Activated CD4-positive, alpha-beta T cell treated with anti-CD3 and anti-CD28 coated beads, Interleukin-2, amount 10 ng/mL, durations not matched to agents 7 days and 5 days (primary cell): Measurements from ENCODE around the gene APOC4. TPM values are rescaled to one million over a fixed set of nuclear protein-coding genes. Genes with fewer than 3 reads are reported as not detected.
A peak's percentile ranks its signal among the peaks of the same experiment; 100 is the strongest.
"Not testable (repeated sequence)": the region's sequence is repeated elsewhere in the genome, so short reads cannot be mapped to it uniquely, and the experiment has no call there.

Experiments used
- CTCF ChIA-PET: fragments of 350-600 bp; sonication (Branson Sonifier 250); formaldehyde crosslinking; loops from one replicate; lab custom pipeline; 2021; ENCODE audit warnings: antibody characterized with exemption; lab: Charles Lee
- POLR2A ChIA-PET: fragments of 350-600 bp; sonication (Branson Sonifier 250); formaldehyde crosslinking; loops from one replicate; lab custom pipeline; 2021; ENCODE audit warnings: antibody characterized with exemption; lab: Charles Lee
- DNase-seq: peaks from one replicate; pipeline ENCODE4 v3.0.0-alpha.2; 2020
- H3K27ac Mint-ChIP-seq: one replicate; pipeline ENCODE4 v1.8.0; 2021; ENCODE audit warnings: mild to moderate bottlenecking, moderate library complexity, mixed read lengths
- H3K27me3 Mint-ChIP-seq: one replicate; pipeline ENCODE4 v1.8.0; 2021; ENCODE audit warnings: mixed read lengths
- H3K36me3 Mint-ChIP-seq: one replicate; pipeline ENCODE4 v1.8.0; 2021; ENCODE audit warnings: low read depth, mixed read lengths
- H3K4me1 Mint-ChIP-seq: one replicate; pipeline ENCODE4 v1.8.0; 2021; ENCODE audit warnings: mixed read lengths
- H3K4me3 Mint-ChIP-seq: one replicate; pipeline ENCODE4 v1.8.0; 2021; ENCODE audit warnings: mild to moderate bottlenecking, moderate library complexity, mixed read lengths
- H3K9me3 Mint-ChIP-seq: one replicate; pipeline ENCODE4 v1.8.0; 2021; ENCODE audit warnings: mixed read lengths
- total RNA-seq, 2 experiments: library from RNA; stranded (reverse); gene quantifications; one replicate each; pipeline ENCODE4 v1.2.3, GENCODE V29; 2021

The APOC4 gene
- total RNA-seq, 2 experiments from 2014 or later = not detected

DNA sequence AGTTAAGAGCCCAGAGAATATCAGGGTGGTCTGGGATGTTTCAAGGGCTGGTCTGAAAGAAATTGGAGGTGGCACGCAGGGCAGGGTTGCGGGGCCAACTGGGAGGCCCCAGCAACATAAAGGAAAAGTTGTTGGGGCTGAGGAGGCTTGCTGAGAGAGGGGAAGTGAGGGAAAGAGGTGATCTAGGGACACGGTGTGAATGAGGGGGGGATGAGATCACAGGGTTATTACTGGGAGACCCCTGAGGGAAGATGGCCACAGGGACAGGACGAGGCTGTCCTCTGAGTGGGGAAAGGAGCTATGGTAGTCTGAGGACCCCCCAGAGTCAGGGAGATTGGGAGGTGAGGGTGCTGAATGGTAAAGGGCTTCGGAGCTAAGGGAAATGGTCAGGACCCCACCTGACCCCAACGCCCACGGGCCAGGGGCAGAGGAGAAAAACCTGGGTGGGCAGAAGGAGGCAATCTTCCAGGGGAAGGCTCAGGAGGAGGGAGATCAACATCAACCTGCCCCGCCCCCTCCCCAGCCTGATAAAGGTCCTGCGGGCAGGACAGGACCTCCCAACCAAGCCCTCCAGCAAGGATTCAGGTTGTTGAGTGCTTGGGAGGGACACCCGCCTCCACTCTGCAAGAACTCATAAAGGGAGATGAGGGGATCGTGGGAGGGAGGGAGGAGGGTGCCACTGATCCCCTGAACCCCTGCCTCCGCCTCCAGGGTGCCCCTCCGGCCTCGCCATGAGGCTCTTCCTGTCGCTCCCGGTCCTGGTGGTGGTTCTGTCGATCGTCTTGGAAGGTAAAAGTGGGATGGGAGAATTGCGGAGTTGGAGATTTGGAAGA is 15.6 kb upstream of the APOC4 start:
- H3K27ac Mint-ChIP-seq, POLR2A ChIA-PET, DNase-seq, H3K27me3 Mint-ChIP-seq, H3K9me3 Mint-ChIP-seq, H3K4me1 Mint-ChIP-seq, H3K36me3 Mint-ChIP-seq, H3K4me3 Mint-ChIP-seq: not testable (repeated sequence)
- CTCF ChIA-PET = interaction anchor here (0.6 to 1.0 kb wide), 2 partner anchors 26 to 1002 kb away, joined by 3 to 4 read pairs; no protein-coding TSS in a partner anchor

- peaks cover 9% of the 10 kb centered on the region for H3K27me3 Mint-ChIP-seq
- H3K4me3 Mint-ChIP-seq = no peak overlapping the region
- CTCF ChIA-PET = interaction anchor here (0.7 kb wide), 1 partner anchor 70 kb away, joined by 3 read pairs; no protein-coding TSS in a partner anchor
- peaks cover 4% of the 10 kb centered on the region for H3K4me1 Mint-ChIP-seq
- no peak overlapping the region for H3K27ac Mint-ChIP-seq
- no peak for DNase-seq
- no peaks in the 10 kb centered on the region for H3K36me3 Mint-ChIP-seq
- POLR2A ChIA-PET = no interaction called here
- H3K9me3 Mint-ChIP-seq = no peaks in the 10 kb centered on the region
Measured at GRCh38 chr19:44927746-44928145, 14.3 kb upstream of the APOC4 start.

DNA sequence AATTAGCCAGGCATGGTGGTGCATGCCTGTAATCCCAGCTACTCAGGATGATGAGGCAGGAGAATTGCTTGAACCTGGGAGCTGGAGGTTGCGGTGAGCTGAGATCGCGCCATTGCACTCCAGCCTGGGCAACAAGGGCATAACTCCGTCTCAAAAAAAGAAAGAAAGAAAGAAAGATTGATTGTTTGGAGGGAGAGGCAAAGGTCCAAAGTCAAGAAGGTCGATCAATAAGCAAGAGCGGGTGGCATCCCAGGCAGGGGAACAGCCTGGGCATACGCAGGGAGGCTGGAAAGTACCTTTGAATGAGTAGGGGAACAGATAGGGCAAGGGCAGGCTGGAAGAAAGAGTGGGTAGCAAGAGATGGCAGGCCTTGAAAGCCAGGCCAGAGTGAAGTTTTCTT is 11.9 kb upstream of the APOC4 start:
- Mint-ChIP-seq H3K27ac (no peak overlapping the region), H3K4me1 (peaks cover 4% of the 10 kb centered on the region), H3K4me3 (no peak overlapping the region), H3K27me3 (peaks cover 8% of the 10 kb centered on the region), H3K36me3 (no peaks in the 10 kb centered on the region), H3K9me3 (no peaks in the 10 kb centered on the region)
- no peak for DNase-seq
- CTCF ChIA-PET = interaction anchor here (0.6 to 1.5 kb wide), 3 partner anchors 32 to 264 kb away, joined by 3 read pairs; partner anchors contain the start of gene TOMM40
- POLR2A ChIA-PET = no interaction called here

DNA sequence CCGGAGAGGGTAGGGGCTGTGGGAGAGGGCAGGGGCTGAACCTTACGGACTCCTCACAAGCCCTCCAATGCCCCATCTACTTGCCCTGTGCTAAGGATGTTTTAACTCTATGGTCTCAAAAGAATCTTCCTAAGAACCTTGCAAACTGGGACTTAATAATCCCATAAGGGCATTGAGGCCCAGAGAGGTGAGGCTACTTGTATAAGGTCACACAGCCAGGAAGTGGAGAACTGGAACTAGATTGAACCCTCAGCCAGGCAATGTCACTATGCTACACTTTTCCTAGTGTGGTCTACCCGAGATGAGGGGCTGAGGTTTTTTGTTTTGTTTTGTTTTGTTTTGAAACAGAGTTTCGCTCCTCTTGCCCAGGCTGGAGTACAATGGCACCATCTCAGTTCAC is 10.5 kb upstream of the APOC4 start:
- Mint-ChIP-seq H3K36me3 (no peaks in the 10 kb centered on the region), H3K4me1 (peaks cover 4% of the 10 kb centered on the region), H3K27me3 (no peaks in the 10 kb centered on the region), H3K4me3 (no peak overlapping the region), H3K9me3 (no peaks in the 10 kb centered on the region), H3K27ac (no peak overlapping the region)
- ChIA-PET CTCF (no interaction called here), POLR2A (no interaction called here)
- DNase-seq = no peak

- Mint-ChIP-seq H3K4me3 (no peak overlapping the region), H3K9me3 (no peaks in the 10 kb centered on the region), H3K4me1 (no peaks in the 10 kb centered on the region), H3K27me3 (no peaks in the 10 kb centered on the region), H3K36me3 (no peaks in the 10 kb centered on the region), H3K27ac (no peak overlapping the region)
- ChIA-PET CTCF (no interaction called here), POLR2A (no interaction called here)
- no peak for DNase-seq
Measured at GRCh38 chr19:44939668-44940067, 2.4 kb upstream of the APOC4 start.

DNA sequence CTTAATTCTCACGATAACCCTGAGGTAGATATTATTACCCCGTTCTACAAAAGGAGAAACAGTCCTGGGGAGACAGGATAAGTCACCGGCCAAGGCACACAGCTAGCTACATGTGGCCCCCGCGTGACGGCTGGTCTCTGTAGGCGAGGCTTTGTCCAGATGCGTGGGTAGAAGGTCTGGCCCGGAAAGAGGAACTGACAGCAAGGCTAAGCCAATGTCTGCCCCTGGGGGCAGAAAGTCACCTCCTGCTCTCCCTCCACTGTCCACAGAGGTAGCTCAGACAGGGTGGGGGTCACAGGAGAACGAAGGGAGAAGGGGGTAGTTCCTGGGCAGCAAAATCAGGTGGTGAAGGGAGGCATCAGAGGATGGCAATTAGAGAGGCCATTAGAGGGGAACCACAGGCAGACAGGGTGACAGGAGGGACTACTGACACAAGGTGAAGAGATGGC is 1.8 kb downstream of the APOC4 start:
- H3K4me1 Mint-ChIP-seq = no peaks in the 10 kb centered on the region
- DNase-seq = no peak
- CTCF ChIA-PET = interaction anchor here (0.6 kb wide), 1 partner anchor 9 kb away, joined by 3 read pairs; no protein-coding TSS in a partner anchor
- POLR2A ChIA-PET = no interaction called here
- H3K4me3 Mint-ChIP-seq = no peak overlapping the region
- H3K27me3 Mint-ChIP-seq = no peaks in the 10 kb centered on the region
- H3K27ac Mint-ChIP-seq = no peak overlapping the region
- H3K36me3 Mint-ChIP-seq = no peaks in the 10 kb centered on the region
- H3K9me3 Mint-ChIP-seq = no peaks in the 10 kb centered on the region

DNA sequence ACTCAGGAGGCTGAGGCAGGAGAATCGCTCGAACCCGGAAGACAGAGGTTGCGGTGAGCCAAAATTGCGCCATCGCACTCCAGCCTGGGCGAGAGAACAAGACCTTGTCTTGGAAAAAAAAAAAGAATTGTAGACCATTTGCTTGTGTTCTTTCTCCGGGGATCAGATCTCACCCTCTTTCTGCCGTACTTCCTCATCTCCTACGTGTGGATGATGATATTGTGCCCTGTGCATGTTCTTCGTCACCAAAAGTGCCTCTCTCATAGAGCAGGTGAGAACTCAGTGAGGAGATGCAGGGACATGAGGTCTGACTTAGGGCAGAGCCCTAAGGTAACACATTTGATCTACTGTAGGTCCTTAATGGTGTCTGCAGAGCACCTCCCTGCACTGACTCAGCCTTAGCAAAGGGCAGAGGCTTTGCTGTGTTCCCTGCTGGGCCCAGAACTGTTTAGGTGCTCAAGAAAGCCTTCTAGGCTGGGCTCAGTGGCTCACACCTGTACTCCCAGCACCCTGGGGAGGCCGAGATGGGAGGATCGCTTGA is 5.1 kb downstream of the APOC4 start:
- H3K4me1 Mint-ChIP-seq = no peaks in the 10 kb centered on the region
- CTCF ChIA-PET = no interaction called here
- DNase-seq = no peak
- no peak overlapping the region for H3K27ac Mint-ChIP-seq
- no peaks in the 10 kb centered on the region for H3K36me3 Mint-ChIP-seq
- H3K4me3 Mint-ChIP-seq = no peak overlapping the region
- H3K27me3 Mint-ChIP-seq = no peaks in the 10 kb centered on the region
- POLR2A ChIA-PET = no interaction called here
- no peaks in the 10 kb centered on the region for H3K9me3 Mint-ChIP-seq

- POLR2A ChIA-PET = no interaction called here
- no peak for DNase-seq
- H3K36me3 Mint-ChIP-seq = no peaks in the 10 kb centered on the region
- CTCF ChIA-PET = no interaction called here
- H3K9me3 Mint-ChIP-seq = no peaks in the 10 kb centered on the region
- no peak overlapping the region for H3K4me3 Mint-ChIP-seq
- H3K27me3 Mint-ChIP-seq = no peaks in the 10 kb centered on the region
- H3K4me1 Mint-ChIP-seq = no peaks in the 10 kb centered on the region
- H3K27ac Mint-ChIP-seq = no peak overlapping the region
Measured at GRCh38 chr19:44948237-44948636, 6.2 kb downstream of the APOC4 start.

- CTCF ChIA-PET = no interaction called here
Measured at GRCh38 chr19:44948763-44949374, 6.8 kb downstream of the APOC4 start.

GRCh38 chr19:44949550-44949949 is 7.5 kb downstream of the APOC4 start:
- no peak for DNase-seq
- Mint-ChIP-seq H3K27me3 (no peaks in the 10 kb centered on the region), H3K9me3 (no peaks in the 10 kb centered on the region), H3K36me3 (no peaks in the 10 kb centered on the region), H3K4me3 (no peak overlapping the region), H3K4me1 (peaks cover 6% of the 10 kb centered on the region), H3K27ac (no peak overlapping the region)
- CTCF ChIA-PET = no interaction called here
- POLR2A ChIA-PET = no interaction called here

More at GRCh38 chr19:44948763-44949374, 6.8 kb downstream of the APOC4 start:
- H3K9me3 Mint-ChIP-seq = no peaks in the 10 kb centered on the region
- no peaks in the 10 kb centered on the region for H3K27me3 Mint-ChIP-seq
- H3K36me3 Mint-ChIP-seq = no peaks in the 10 kb centered on the region
- H3K4me1 Mint-ChIP-seq = peaks cover 5% of the 10 kb centered on the region
- no peak for DNase-seq
- H3K4me3 Mint-ChIP-seq = no peak overlapping the region
- POLR2A ChIA-PET = no interaction called here
- no peak overlapping the region for H3K27ac Mint-ChIP-seq

- H3K4me3 Mint-ChIP-seq = no peak overlapping the region
- DNase-seq = peak; percentile 84
- no peaks in the 10 kb centered on the region for H3K27me3 Mint-ChIP-seq
- H3K4me1 Mint-ChIP-seq = peaks cover 15% of the 10 kb centered on the region
- no peak overlapping the region for H3K27ac Mint-ChIP-seq
- CTCF ChIA-PET = interaction anchor here (1.4 kb wide), 1 partner anchor 26 kb away, joined by 3 read pairs; no protein-coding TSS in a partner anchor
- POLR2A ChIA-PET = no interaction called here
- no peaks in the 10 kb centered on the region for H3K9me3 Mint-ChIP-seq
- no peaks in the 10 kb centered on the region for H3K36me3 Mint-ChIP-seq
Measured at GRCh38 chr19:44951179-44952159, 9.4 kb downstream of the APOC4 start.

DNA sequence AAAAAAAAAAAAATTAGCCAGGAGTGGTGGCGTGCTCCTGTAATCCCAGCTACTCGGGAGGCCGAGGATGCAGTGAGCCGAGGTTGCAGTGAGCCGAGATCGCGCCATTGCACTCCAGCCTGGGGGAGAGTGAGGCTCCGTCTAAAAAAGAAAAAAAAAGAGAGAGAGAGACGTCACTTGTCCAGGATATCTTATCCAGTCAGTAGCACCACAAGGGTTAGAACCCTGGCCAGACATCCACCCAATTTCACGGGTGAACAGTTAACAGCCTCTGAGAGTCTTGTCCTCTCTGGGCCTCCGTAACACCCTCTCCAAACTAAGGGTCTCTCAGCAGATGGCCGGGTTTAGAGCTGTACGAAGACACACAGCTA is 12.2 kb downstream of the APOC4 start:
- no peak for DNase-seq
- peak overlapping the region; percentile 98 for H3K27ac Mint-ChIP-seq
- no peaks in the 10 kb centered on the region for H3K36me3 Mint-ChIP-seq
- H3K27me3 Mint-ChIP-seq = no peaks in the 10 kb centered on the region
- no peaks in the 10 kb centered on the region for H3K9me3 Mint-ChIP-seq
- ChIA-PET POLR2A (interaction anchor here (0.6 kb wide), 1 partner anchor 1078 kb away, joined by 3 read pairs; no protein-coding TSS in a partner anchor), CTCF (interaction anchor here (0.6 to 1.2 kb wide), 5 partner anchors 21 to 63 kb away, joined by 3 to 4 read pairs (median 3); partner anchors contain the start of gene APOE)
- peak overlapping the region; percentile 95 for H3K4me3 Mint-ChIP-seq
- peaks cover 34% of the 10 kb centered on the region for H3K4me1 Mint-ChIP-seq
